Inflammatory macrophage treated with lipopolysaccharide for 4 hours (primary cell): ENCODE measurements around the gene MAP3K4.
A peak's percentile ranks its signal among the peaks of the same experiment; 100 is the strongest.

Source experiments
- DNase-seq: peaks from one replicate; pipeline ENCODE4 v3.0.0-alpha.2; 2020

Gene MAP3K4

DNA sequence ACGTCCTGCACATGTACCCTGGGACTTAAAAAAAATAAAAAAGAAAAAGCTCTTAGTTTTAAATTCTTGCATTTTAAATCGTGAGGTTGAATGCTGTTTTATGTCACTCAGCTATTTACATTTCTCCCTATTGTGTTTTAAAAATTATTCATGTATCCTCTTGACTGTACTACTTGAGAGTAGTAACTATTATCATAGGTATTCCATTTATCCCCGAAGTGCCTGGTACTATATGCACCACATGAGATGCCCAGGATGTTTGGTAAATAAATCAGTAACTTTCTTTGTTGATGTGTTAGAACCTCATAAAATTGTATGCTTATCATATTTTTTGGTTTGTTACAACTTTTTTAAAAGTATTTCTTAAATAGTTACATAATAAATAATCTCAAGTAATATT, 18.4 kb downstream of the MAP3K4 start:
- DNase-seq, result no peak

GRCh38 chr6:161010418-161010817, 18.8 kb downstream of the MAP3K4 start:
- DNase-seq, result no peak

- no peak for DNase-seq
Measured at GRCh38 chr6:161011492-161012480, 20.2 kb downstream of the MAP3K4 start.

- DNase-seq, result no peak
Measured at GRCh38 chr6:161013695-161014094, 22.1 kb downstream of the MAP3K4 start.

DNA sequence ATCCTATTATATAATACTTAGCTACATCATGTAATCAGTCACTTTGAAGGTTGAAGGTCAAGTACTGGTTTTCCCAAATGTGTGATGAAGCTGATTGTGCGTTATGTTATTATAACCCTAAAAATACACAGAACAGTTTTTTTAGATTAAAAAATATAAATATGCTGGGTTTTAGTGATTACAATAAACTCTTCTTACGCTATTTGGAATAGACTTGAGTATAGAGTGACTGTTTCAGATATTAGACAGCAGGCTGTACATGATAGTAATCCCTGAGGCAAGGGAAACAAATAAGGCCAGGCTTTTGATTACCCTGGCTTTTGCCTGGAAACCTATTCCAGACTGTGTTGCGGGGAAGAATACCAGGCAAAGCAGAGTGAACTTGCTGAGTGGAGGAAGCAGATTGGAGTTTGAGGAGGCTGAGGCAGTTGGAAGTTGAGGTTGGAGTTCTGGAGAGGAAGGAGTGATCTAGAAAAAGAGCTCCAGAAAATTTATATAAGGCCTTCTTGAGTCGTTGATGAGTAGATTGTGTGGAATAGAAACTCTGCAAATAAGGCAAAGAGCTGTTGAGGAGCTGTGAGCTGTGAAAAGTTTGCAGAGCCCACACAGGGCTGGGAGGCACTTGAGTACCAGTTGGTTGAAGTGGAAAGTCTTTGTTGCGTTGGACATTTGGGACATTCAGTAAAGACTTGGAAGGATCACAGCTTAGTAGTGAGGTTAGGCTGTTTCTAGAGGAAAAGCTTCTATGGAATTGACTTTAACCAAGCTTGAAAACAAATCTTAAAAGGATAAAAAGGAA, 26.4 kb downstream of the MAP3K4 start:
- DNase-seq, result no peak

DNA sequence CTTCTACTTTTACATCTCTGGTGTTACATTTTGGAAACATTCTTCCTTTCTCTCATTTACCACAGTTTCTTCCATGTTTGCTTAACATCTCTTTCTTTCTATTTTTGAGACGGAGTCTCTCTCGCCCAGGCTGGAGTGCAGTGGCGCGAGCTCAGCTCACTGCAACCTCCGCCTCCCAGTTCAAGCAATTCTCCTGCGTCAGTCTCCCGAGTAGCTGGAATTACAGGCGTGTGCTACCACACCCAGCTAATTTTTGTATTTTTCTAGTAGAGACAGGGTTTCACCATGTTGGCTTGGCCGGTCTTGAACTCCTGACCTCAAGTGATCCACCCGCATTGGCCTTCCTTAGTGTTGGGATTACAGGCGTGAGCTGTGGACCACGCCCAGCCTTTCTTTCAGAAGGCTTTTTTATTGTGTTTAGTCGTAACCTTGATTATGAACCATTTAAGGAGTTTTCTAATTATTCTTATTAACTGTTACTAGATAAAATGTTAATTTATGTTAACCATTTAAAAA, 27.8 kb downstream of the MAP3K4 start:
- no peak for DNase-seq

DNA sequence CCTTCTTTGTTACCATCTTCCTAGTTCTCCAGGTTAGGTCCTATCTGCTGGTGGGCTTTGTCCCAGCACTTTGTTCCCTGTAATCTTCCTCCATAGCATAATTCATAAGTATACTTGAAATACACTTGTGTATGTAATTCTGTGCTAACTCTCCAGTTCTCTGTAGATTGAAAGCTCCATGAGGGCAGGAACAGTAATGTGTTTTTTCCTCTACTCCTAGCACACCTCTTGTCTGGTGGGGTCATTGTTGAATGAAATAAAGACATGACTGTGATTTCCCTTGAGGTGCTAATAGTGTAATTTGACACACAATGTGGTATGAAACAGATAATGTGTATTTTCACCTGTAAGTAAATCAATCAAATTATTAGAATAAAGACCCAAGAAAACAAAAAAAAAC, 30.0 kb downstream of the MAP3K4 start:
- DNase-seq, result no peak

GRCh38 chr6:161021998-161022743, 30.6 kb downstream of the MAP3K4 start:
- no peak for DNase-seq

- DNase-seq, result no peak
Measured at GRCh38 chr6:161023316-161023715, 31.7 kb downstream of the MAP3K4 start.

GRCh38 chr6:161024364-161024920, 32.9 kb downstream of the MAP3K4 start:
- no peak for DNase-seq

DNA sequence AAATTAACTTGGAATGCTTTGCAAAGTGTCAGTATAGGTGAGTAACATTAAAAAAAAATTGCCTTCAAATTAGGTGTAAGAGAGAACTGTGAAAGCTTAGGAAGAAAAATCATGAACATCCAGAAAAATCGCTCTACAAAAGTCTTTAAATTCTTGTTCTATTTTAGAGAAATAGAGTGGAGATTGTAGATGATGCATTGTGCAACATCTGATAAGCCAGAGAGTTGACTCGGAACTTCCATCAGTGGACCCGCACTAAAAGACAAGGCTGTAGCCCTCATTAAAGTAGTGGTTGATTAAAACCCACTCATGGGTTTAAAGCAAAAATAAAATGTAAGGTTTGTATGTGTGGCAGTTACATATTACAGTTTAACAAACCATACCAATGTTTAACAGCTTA, 35.8 kb downstream of the MAP3K4 start:
- no peak for DNase-seq

DNA sequence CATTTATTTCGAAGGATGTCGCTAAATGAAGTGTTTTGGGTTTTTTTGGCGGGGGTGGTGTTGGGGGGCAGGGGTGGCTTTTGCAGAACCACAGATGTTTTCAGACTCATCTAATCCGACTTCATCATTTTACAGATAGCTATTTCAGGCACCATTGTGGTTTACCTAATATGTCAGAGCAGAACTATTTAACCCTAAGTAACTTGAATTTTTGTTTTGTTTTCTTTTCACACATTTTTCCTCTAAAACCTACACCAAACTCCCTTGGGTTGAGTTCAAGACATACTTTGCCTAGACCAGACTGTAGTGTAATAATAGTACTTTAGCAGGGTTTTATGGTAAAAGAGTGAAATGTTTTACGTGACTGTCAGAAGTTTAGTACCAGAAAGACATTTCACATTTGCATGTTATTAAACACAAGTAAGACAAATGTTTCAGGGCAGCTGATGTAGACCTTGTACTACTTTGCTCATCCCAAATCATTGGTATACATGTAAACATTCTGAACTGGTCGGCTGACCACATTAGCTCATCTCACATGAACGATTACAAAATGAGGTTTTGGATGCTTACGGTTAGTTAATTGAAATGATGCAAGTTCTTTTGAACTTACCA, 37.7 kb downstream of the MAP3K4 start:
- peak; percentile 63 for DNase-seq

- no peak for DNase-seq
Measured at GRCh38 chr6:161031721-161032495, 40.3 kb downstream of the MAP3K4 start.

GRCh38 chr6:161033667-161034066, 42.1 kb downstream of the MAP3K4 start:
- DNase-seq, result no peak

DNA sequence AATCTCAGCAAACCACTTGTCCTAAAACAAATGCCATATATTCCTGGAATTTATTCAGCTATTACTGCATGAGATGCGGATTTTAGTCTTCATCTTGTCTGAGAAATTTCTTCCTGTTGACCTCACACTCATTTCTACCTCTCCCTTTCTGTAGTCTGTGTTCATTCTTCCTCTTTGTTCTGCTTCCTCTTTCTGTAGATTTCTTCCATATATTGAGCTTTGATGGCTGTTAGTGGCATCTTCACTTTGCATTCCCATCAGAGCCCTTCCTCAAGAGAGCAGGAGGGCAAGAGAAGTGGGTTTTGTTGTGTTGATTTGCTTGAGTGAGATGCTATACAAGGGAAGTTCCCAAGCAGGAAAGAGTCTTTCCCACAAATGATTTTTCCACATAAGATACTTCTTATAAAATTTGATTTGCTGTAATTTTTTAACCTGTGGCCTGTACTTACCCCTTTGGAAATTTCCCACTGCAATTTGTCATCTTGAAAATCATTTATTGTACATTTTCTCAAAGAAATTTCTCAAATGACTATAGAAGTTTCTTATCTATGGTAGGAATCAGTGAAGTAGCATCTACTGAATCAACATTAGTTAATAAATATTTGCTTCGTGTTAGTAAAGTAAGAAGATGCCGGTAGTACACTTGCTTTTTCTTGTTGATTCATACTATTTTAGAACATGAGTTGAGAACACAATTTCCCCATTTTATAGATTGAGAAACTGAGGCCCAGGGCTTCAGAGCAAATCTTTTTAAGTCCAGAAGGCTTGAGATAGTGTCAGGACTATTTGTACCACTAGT, 43.8 kb downstream of the MAP3K4 start:
- peak; percentile 6 for DNase-seq

GRCh38 chr6:161035981-161036263, 44.4 kb downstream of the MAP3K4 start:
- no peak for DNase-seq

DNA sequence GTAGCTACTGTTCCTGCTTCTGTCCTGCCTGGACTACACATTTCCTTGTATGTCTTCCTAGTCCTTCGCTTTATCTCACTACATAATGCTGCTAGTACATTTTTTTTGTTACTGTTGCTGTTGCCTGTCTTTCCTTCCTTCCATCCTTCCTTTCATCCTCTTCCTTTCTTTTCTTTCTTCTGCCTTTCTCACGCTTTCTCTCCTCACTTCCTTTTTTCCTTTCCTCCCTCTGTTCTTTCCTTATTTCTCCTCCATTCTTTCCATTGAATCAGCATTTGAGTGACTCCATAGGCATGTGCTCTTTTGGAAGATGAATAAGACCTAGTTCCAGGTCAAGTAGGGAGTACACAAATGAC, 46.3 kb downstream of the MAP3K4 start:
- DNase-seq, result no peak

GRCh38 chr6:161038229-161039031, 46.9 kb downstream of the MAP3K4 start:
- DNase-seq, result peak; percentile 7

DNA sequence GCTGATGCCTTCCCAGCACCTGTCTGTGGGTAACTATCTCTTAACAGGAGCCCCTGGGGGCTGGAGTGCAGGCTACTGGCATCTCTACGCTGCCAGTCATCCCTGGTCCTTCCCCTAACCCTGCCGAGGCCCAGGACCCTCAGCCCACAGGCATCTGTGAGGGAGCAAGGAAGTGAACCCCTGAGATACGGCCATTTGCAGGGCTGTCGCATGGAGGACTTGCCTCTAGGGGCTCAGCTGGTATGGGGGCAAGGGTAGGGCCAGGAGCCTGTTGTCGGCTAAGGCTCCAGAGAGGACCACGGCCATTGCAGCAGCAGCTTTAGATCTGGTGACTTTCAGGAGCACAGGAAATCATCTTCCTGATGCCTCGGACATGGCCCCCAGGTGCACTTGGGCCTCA, 49.7 kb downstream of the MAP3K4 start:
- DNase-seq, result no peak

- DNase-seq, result no peak
Measured at GRCh38 chr6:161044335-161044734, 52.8 kb downstream of the MAP3K4 start.
